ENCODE measurements around the gene STK11.

Gene STK11

GRCh38 chr19:1256646-1257474 lies 51.3 kb downstream of the STK11 start:
- no peak overlapping the region for H3K4me3 ChIP-seq (ENCODE audit: low read depth, low read length)

GRCh38 chr19:1257475-1258162 lies 52.0 kb downstream of the STK11 start:
- DNase-seq (ENCODE audit: low read depth), result no peak
- no peak overlapping the region; the same call in 1 of the 2 replicates for H3K4me3 ChIP-seq (ENCODE audit: low read depth, low read length)
- no peak for TF ChIP-seq CTCF (IDR thresholded peaks at IDR 0.05; ENCODE audit: low read depth, low read length, missing control alignments)

More at GRCh38 chr19:1256646-1257474, 51.3 kb downstream of the STK11 start:
- no peak for DNase-seq (ENCODE audit: low read depth)
- no peak for TF ChIP-seq CTCF (IDR thresholded peaks at IDR 0.05; ENCODE audit: low read depth, low read length, missing control alignments)

GRCh38 chr19:1258163-1258492 lies 52.5 kb downstream of the STK11 start:
- no peak for TF ChIP-seq CTCF (IDR thresholded peaks at IDR 0.05; ENCODE audit: low read depth, low read length, missing control alignments)

GRCh38 chr19:1258707-1259205 lies 53.2 kb downstream of the STK11 start:
- TF ChIP-seq CTCF (IDR thresholded peaks at IDR 0.05; ENCODE audit: low read depth, low read length, missing control alignments), result no peak
- H3K4me3 ChIP-seq (ENCODE audit: low read depth, low read length), result peak overlapping the region; percentile 54
- no peak for DNase-seq (ENCODE audit: low read depth)

More at GRCh38 chr19:1258163-1258492, 52.5 kb downstream of the STK11 start:
- peak overlapping the region; percentile 22 for H3K4me3 ChIP-seq (ENCODE audit: low read depth, low read length)
- DNase-seq (ENCODE audit: low read depth), result no peak

- DNase-seq (ENCODE audit: low read depth), result no peak
Observed at GRCh38 chr19:1259206-1259875, 53.8 kb downstream of the STK11 start.

More at GRCh38 chr19:1259206-1259875, 53.8 kb downstream of the STK11 start:
- TF ChIP-seq CTCF (IDR thresholded peaks at IDR 0.05; ENCODE audit: low read depth, low read length, missing control alignments), result no peak
- peak overlapping the region; percentile 54 for H3K4me3 ChIP-seq (ENCODE audit: low read depth, low read length)

Data from GM12864 (cell line).